GM12878 (cell line): ENCODE results near the gene SCARF2. TPM values are rescaled to one million over a fixed set of nuclear protein-coding genes. Genes with fewer than 3 reads are reported as not detected.
A peak's percentile ranks its signal among the peaks of the same experiment; 100 is the strongest.

Source experiments
- ATAC-seq: fragments of 200-7000 bp; cut with Tn5 transposase; 3 replicates; pipeline ENCODE4 v1.9.1; 2020; ENCODE audit warnings: mild to moderate bottlenecking, moderate library complexity
- BruUV-seq: library from RNA; stranded (reverse); fragments of 400-500 nt; replicated peaks from 2 replicates; lab custom pipeline; 2021; lab: Mats Ljungman, UMichigan
- CTCF ChIA-PET: fragments of 300-600 bp; sonication (Branson Sonifier 250); formaldehyde crosslinking; extraction: SDS; loops from one replicate; lab custom pipeline; 2021; ENCODE audit warnings: inconsistent platforms; lab: Yijun Ruan, JAX
- POLR2A ChIA-PET: fragments of 350-600 bp; formaldehyde crosslinking; extraction: SDS; loops from one replicate; lab custom pipeline; 2021; ENCODE audit warnings: inconsistent platforms; lab: Charles Lee
- RAD21 ChIA-PET: fragments of 300-600 bp; sonication (Branson Sonifier 250); formaldehyde crosslinking; loops from one replicate; lab custom pipeline; 2023; ENCODE audit warnings: antibody characterized with exemption; ENCODE audit not compliant: unreplicated experiment; lab: Charles Lee
- SMC1A ChIA-PET: fragments of 300-600 bp; sonication (Branson Sonifier 250); formaldehyde crosslinking; loops from one replicate; lab custom pipeline; 2023; ENCODE audit not compliant: unreplicated experiment, uncharacterized antibody; lab: Charles Lee
- DNase-seq: peaks from one replicate; pipeline ENCODE4 v3.0.0-alpha.2; 2011; ENCODE audit warnings: low read depth, low spot score
- FAIRE-seq: peaks from 3 replicates; lab custom pipeline; 2011; peaks lifted over from hg19 to GRCh38; lab: Jason Lieb, UNC
- H2AFZ ChIP-seq: 2 replicates; pipeline ENCODE4 v1.6.0; 2011; ENCODE audit warnings: low read depth, low read length, control low read depth; ENCODE audit not compliant: control insufficient read depth
- H3K27ac ChIP-seq: 2 replicates; pipeline ENCODE4 v1.5.1; 2011; ENCODE audit warnings: control low read depth; ENCODE audit not compliant: control insufficient read depth, insufficient read depth
- H3K27me3 ChIP-seq, 2 experiments: replicated peaks in 1 of 2; 2 replicates each; pipeline versions ENCODE4 v1.6.0 to v1.6.1; 2011; ENCODE audit warnings: low read length in 1 of 2; ENCODE audit not compliant: control insufficient read depth in 2 of 2, insufficient read depth in 2 of 2
- H3K36me3 ChIP-seq, 2 experiments: 2 replicates each; pipeline ENCODE4 v1.5.1; 2011; ENCODE audit warnings: low read length in 1 of 2; ENCODE audit not compliant: control insufficient read depth in 2 of 2, insufficient read depth in 2 of 2
- H3K4me1 ChIP-seq: 2 replicates; pipeline ENCODE4 v1.6.1; 2011; ENCODE audit warnings: mild to moderate bottlenecking, low read length, moderate library complexity, mixed read lengths; ENCODE audit not compliant: control insufficient read depth, insufficient read depth
- H3K4me2 ChIP-seq: 2 replicates; pipeline ENCODE4 v1.6.0; 2011; ENCODE audit warnings: control low read depth; ENCODE audit not compliant: control insufficient read depth, insufficient read depth
- H3K4me3 ChIP-seq: fragments of 200-600 bp; sonication (generic); 2 replicates; pipeline ENCODE4 v1.5.1; 2016
- H3K79me2 ChIP-seq: 2 replicates; pipeline ENCODE4 v1.6.0; 2011; ENCODE audit warnings: low read length; ENCODE audit not compliant: control insufficient read depth, insufficient read depth
- H3K9ac ChIP-seq: 2 replicates; pipeline ENCODE4 v1.8.0; 2011; ENCODE audit warnings: low read length, control low read depth, mixed read lengths; ENCODE audit not compliant: control insufficient read depth, insufficient read depth
- H3K9me3 ChIP-seq: replicated peaks from 3 replicates; pipeline ENCODE4 v1.5.1; 2011; ENCODE audit warnings: mild to moderate bottlenecking, low read length; ENCODE audit not compliant: control insufficient read depth, insufficient read depth
- H4K20me1 ChIP-seq: 2 replicates; pipeline ENCODE4 v1.6.0; 2011; ENCODE audit not compliant: control insufficient read depth, insufficient read depth
- PML ChIP-seq: IDR thresholded peaks from 2 replicates; pipeline ENCODE4 v1.6.1; 2012; ENCODE audit warnings: low read length, inconsistent platforms
- ZNF274 ChIP-seq: IDR thresholded peaks from one replicate; pipeline ENCODE4 v1.8.0; 2011; ENCODE audit not compliant: insufficient read length, insufficient read depth
- ZSCAN29 ChIP-seq: fragments of 450-650 bp; IDR thresholded peaks from 2 replicates; pipeline ENCODE4 v1.6.1; 2017; ENCODE audit warnings: mild to moderate bottlenecking, moderate library complexity
- WGBS: methylation state at CpG from one replicate; pipeline ENCODE4 v1.1.6; 2016; ENCODE audit warnings: low lambda C conversion rate; ENCODE audit not compliant: insufficient replicate concordance, insufficient coverage; ENCODE audit errors: missing lambda C conversion rate; 5-methylcytosine and 5-hydroxymethylcytosine counted together
- in situ Hi-C: fragments of 300-500 bp; cut with MboI; formaldehyde crosslinking; loops from 9 replicates; pipeline ENCODE4 v1.14.3; 2018; ENCODE audit warnings: mixed read lengths
- intact Hi-C: fragments of 100-400 bp; cut with micrococcal nuclease; formaldehyde crosslinking; loops from one replicate; pipeline ENCODE4 v1.14.2; 2022; ENCODE audit not compliant: unreplicated experiment
- polyA plus RNA-seq, 11 experiments: library from polyadenylated mRNA; depleted of rRNA in 4 of 11; unstranded in 6 of 11; stranded (reverse) in 5 of 11; fragments of >200 nt; fragmentation: Nextera tagmentation in 4 of 11; fragmentation: Illumina TruSeq in 1 of 11; extraction: Ambion mirVana in 4 of 11; extraction: Trizol in 1 of 11; gene quantifications; 1 replicate in 1 of 11; 2 replicates in 10 of 11; pipeline versions ENCODE4 v1.2.1 to v1.2.3, GENCODE V29; 2011 to 2016; ENCODE audit warnings: inconsistent platforms in 2 of 11, missing spikeins in 2 of 11, low read depth in 1 of 11
- total RNA-seq, 4 experiments: library from RNA; depleted of rRNA in 3 of 4; stranded (reverse); fragments of >200 nt in 3 of 4; fragmentation: Illumina TruSeq in 1 of 4; extraction: Trizol in 1 of 4; gene quantifications; 2 replicates each; pipeline versions ENCODE4 v1.2.1 to v1.2.3, GENCODE V29; 2013 to 2021
- TF ChIP-seq, protein P1 (sequence below): IDR thresholded peaks from 2 replicates; pipeline ENCODE4 v1.6.1; 2011; ENCODE audit warnings: borderline replicate concordance, low read depth, mild to moderate bottlenecking, moderate library complexity, low read length; ENCODE audit not compliant: insufficient read depth, poor library complexity, severe bottlenecking

Gene SCARF2
- total and polyA plus RNA-seq, 10 of the 15 experiments (the other 5 are each of a cell fraction or from before 2014, with no cell fraction given), result 0.01 to 0.74 (median 0.17) TPM; not detected in 5

DNA sequence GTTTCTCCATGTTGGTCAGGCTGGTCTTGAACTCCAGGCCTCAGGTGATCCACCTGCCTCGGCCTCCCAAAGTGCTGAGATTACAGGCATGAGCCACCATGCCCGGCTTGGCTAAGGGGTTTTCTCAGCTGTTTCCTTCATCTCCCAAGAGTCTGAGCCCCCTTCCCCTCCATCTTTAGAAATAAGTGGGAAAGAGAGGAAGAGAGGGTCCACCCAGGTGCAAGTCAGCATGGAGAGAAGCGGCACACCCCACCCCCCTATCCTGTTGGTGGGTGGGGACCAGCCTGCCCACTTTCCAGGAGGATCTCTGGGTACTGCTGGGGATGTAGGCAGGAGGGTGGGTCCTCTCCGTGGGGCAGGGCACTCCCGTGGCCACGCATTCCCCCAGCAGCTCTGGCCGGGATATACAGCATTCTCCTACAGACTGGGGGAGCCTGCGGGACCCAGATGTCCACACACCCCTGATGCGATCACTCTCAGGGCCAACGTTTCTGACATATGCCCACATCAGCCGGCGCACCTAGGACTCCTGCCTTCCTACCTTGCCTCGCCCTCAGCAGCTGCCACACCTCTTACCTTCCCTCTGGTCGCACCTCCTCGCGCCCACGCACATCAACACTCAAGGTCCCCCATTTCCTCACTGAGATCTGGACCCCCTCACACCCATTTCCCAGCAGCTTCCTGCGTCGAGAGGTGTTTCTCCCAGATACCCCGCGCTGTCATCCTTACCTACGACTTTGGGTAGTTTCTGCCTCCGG is 8.9 kb downstream of the SCARF2 start:
- intact Hi-C loops (no loop called here), in situ Hi-C loops (no loop called here)
- Histone ChIP-seq H3K36me3 (no peaks in the 10 kb centered on the region), H2AFZ (0 out of 2 replicates have a peak overlapping the region, but pooled peaks have one; percentile 47), H3K27me3 (peaks cover 5 to 21% of the 10 kb centered on the region in 2 experiments), H3K9me3 (no peaks in the 10 kb centered on the region; the same call in 2 of the 3 replicates), H3K9ac (no peak overlapping the region), H3K4me1 (peaks cover 8% of the 10 kb centered on the region), H3K4me2 (peak overlapping the region; percentile 96), H3K27ac (no peak overlapping the region), H3K79me2 (no peaks in the 10 kb centered on the region), H3K4me3 (peak overlapping the region; percentile 54; the same call in 1 of the 2 replicates), H4K20me1 (no peaks in the 10 kb centered on the region; the same call in 1 of the 2 replicates)
- DNase-seq (no peak), ATAC-seq (no peak), FAIRE-seq (no peak)
- TF ChIP-seq ZSCAN29, result 0 out of 2 replicates have a peak, but pooled peaks have one; percentile 61
- TF ChIP-seq PML, result no peak
- WGBS, result 37% methylated on average over 23 of the region's 23 CpGs
- SMC1A ChIA-PET, result interaction anchor here (1.0 kb wide), 1 partner anchor 10 kb away, joined by 3 read pairs; no protein-coding TSS in a partner anchor
- BruUV-seq, result no TSS peak
- RAD21 ChIA-PET, result interaction anchor here (0.6 to 1.0 kb wide), 2 partner anchors 11 to 71 kb away, joined by 3 read pairs; no protein-coding TSS in a partner anchor
- POLR2A ChIA-PET, result no interaction called here
- CTCF ChIA-PET, result interaction anchor here (1.0 kb wide), 1 partner anchor 28 kb away, joined by 3 read pairs; no protein-coding TSS in a partner anchor

- ChIA-PET CTCF (interaction anchor here (1.1 kb wide), 1 partner anchor 28 kb away, joined by 3 read pairs; no protein-coding TSS in a partner anchor), SMC1A (no interaction called here), POLR2A (no interaction called here), RAD21 (no interaction called here)
- Histone ChIP-seq H3K36me3 (no peaks in the 10 kb centered on the region), H3K27ac (no peak overlapping the region), H4K20me1 (no peaks in the 10 kb centered on the region; the same call in 1 of the 2 replicates), H3K27me3 (peaks cover 5 to 21% of the 10 kb centered on the region in 2 experiments), H2AFZ (no peak overlapping the region), H3K9ac (no peak overlapping the region), H3K4me1 (peaks cover 8% of the 10 kb centered on the region), H3K79me2 (no peaks in the 10 kb centered on the region), H3K4me2 (no peak overlapping the region), H3K4me3 (no peak overlapping the region), H3K9me3 (no peaks in the 10 kb centered on the region; the same call in 2 of the 3 replicates)
- no peak for FAIRE-seq
- no peak for DNase-seq
- ATAC-seq, result no peak
- TF ChIP-seq, protein P1, sequence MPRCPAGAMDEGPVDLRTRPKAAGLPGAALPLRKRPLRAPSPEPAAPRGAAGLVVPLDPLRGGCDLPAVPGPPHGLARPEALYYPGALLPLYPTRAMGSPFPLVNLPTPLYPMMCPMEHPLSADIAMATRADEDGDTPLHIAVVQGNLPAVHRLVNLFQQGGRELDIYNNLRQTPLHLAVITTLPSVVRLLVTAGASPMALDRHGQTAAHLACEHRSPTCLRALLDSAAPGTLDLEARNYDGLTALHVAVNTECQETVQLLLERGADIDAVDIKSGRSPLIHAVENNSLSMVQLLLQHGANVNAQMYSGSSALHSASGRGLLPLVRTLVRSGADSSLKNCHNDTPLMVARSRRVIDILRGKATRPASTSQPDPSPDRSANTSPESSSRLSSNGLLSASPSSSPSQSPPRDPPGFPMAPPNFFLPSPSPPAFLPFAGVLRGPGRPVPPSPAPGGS, result no peak
- no peak for TF ChIP-seq ZNF274
- BruUV-seq, result no TSS peak
- WGBS, result 58% methylated on average over 4 of the region's 4 CpGs
- intact Hi-C loops (no loop called here), in situ Hi-C loops (no loop called here)
Observed at GRCh38 chr22:20427945-20428417, 9.6 kb downstream of the SCARF2 start.
